ENCODE results near the gene KCNK16.
"Not testable (repeated sequence)": the region's sequence is repeated elsewhere in the genome, so short reads cannot be mapped to it uniquely, and the experiment has no call there.

Gene KCNK16

GRCh38 chr6:39309942-39310531, 12.5 kb downstream of the KCNK16 start:
- peak; percentile 70 for DNase-seq (ENCODE audit: low read depth)

DNA sequence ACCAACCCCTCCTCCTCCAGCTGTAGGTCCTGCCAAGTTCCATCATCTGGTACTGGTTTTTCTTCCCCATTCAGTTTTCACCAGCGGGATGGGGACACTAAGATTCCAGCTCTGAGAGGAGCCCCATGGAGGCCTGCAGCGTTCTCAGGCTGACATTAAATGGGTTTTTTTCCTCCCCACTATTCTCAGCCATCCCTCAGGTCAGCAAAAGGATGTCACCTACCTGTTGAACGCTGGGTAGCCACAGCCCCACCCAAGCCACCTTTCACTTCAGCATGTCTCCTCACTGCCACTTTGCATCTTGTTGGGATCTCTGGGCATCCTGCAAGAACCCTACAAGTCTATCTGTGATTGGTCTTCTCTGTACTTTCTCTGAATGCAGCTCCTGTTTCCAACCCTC, 15.0 kb downstream of the KCNK16 start:
- no peak for DNase-seq (ENCODE audit: low read depth)

- DNase-seq (ENCODE audit: low read depth), result no peak
These were observed 17.6 kb downstream of the KCNK16 start for GRCh38 chr6:39304951-39305350.

DNA sequence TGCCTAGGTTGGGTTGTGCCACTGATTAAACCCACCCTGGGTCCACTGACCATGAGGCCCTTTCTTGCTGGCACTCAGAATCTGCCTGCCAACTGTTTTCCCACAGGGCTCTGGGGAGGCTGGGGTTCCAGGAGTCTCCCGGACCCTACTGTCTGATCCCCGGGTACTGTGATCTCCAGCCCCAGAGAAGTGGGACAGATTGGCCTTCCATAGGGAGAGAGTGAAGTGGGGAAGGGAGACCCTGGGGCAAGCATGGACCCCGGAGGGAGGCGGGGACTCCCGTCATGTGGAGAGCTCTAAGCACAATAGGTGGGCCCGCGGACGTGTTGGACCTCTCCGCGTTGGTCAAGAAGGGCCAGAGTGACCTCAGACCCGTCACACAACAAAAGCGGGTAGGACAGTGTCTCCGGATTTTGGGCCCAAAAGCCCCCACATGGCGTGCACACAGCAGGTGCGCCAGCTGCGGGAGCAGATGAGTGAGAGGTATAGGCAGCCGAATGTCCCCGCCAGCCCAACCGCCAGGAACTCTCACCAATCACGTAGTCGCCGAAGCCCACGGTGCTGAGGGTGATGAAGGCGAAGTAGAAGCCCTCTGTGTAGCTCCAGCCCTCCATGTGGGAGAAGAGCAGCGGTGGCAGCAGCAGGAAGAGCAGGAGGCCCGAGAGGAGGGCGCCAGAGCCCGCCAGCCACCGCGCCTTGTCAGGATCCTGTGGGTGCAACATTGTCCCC, 18.9 kb downstream of the KCNK16 start:
- DNase-seq (ENCODE audit: low read depth), result no peak

- DNase-seq (ENCODE audit: low read depth), result peak; percentile 79
These were observed 19.7 kb downstream of the KCNK16 start for GRCh38 chr6:39302669-39303424.

GRCh38 chr6:39302011-39302410, 20.5 kb downstream of the KCNK16 start:
- DNase-seq (ENCODE audit: low read depth), result no peak

GRCh38 chr6:39301606-39302005, 20.9 kb downstream of the KCNK16 start:
- peak; percentile 44 for DNase-seq (ENCODE audit: low read depth)

DNA sequence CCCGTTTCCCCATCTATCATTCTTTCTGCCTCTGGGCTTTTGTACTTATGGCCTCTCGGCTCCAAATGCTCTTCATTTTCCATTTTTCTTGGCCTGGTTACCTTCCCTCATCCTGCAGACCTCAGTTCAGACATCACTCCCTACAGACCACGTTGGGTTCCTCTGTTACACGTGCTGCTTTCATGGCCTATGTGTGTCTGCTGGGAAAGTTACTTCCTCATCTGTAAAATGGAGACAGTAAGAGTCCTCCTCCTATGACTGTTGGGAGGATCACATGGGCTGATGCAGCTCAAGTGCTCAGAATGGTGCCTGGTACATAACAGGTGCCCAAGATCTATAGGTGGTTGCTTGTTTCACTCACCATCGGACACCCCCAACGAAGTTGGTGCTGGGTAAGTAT, 21.8 kb downstream of the KCNK16 start:
- DNase-seq (ENCODE audit: low read depth), result no peak

- no peak for DNase-seq (ENCODE audit: low read depth)
These were observed 24.4 kb downstream of the KCNK16 start for GRCh38 chr6:39298061-39298460.

DNA sequence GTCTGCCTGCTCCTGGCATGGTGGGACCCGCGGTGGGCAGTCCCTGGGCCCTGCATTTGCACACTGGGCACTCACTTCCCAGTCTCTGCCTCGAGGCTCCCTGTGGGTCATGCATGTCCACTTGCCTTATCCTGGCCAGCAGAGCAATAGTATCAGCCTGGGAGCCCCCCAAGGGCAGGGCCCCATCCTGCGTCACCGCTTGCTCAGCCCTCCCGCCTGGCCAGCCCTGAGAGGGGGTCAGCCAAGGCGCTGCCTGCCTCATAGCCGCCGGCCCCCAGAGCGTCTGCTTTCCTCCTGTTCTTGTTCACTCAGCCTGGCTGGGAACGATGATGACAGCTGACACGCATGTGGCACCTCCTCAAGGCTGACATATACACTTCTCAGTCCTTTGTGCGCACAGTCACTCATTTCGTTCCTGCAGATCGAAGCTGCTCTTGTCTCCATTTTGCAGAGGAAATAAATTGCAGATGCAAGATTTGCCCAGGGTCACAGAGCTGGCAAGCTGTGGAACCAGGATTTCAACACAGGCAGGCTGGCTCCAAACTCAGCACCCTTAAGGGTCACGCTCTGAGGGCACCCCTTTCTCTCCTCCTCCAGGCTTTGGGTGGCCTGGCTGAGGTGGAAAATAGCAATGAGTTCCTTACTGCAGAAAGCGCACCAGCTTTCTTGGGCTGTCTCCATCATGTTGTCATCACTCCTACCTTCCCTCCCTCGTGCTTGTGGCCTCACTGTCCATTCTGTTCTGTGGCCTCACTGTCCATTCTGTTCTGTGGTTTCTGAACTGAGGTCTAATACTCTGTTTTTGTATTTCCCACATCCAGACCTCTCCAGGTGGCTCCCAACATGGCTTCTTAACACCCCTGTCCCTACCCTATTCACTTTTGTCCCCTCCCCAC, 25.5 kb downstream of the KCNK16 start:
- peak; percentile 78 for DNase-seq (ENCODE audit: low read depth)

DNA sequence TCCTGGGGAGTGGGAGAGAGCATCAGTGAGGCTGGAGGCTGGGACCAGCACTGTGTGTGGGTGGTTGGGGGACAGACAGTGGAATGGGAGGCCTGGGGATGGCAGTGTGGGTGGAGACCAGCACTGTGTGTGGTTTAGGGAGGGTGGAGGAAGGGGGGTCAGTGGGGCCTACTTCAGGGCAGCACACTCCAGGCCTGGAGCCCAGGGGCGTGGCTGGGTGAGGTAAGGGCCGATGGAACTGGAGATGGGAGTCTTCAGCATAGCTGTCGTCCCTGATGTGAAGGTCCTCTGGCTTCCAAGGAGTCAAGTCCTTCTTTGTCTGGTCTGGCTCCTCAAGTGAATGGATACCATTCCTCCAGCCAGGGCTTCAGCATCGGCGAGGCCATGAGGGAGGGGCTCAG, 26.9 kb downstream of the KCNK16 start:
- DNase-seq (ENCODE audit: low read depth), result peak; percentile 19

DNA sequence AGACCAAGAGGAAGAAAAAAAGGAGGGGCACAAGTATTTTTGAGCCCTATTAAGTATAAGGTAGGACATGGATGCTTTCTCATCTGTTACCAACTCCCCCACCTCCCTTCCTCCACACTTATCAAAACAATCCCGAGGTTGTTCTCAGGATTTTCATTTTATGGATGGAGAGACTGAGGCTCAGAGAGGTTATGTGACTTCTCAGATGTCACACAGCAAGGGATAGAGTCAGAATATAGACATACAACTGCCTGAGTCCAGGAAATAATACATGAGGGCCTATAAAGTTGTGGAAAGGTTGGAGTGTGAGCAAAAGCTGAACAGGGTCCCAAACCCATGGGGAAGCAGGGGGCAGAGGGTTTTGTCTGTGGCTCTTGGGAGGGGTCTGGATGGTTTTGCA, 27.6 kb downstream of the KCNK16 start:
- DNase-seq (ENCODE audit: low read depth), result no peak

DNA sequence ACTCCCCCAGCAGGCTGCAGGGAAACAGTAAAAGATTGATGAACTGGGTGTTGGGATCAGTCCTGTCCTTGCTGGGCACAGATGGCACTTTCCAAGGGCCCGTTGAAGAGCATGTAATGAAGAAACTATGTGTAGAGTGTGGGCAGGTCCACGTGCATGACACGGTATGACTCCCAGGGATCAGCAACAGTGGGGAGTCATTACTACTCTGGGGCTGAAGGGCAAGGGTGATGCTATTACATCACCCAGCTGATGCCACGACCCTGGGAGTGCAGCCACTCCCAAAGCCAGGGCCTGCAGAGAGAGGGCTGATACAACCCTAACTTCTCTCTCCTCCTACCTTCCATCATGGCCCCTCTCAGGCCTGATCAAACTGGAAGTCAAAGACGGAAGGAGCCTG, 28.4 kb downstream of the KCNK16 start:
- peak; percentile 44 for DNase-seq (ENCODE audit: low read depth)

DNA sequence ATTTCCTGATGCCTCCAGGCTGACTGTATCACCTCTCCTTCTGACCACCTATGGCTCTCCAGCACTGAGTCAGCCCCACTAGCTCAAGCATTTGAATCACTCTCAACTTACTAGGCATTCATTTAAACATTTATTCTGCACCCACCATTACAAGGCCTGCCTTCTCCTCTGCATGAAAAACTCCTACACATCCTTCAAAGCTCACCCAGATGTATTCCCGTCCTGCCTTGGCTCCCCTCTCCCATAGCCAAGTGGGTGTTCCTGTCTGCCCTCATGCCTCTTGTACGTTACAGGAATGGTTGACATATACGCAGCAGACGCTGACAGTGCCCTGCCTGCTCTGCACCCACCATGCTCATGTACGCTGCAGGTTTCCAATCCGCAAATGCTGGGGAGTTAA, 29.9 kb downstream of the KCNK16 start:
- no peak for DNase-seq (ENCODE audit: low read depth)

GRCh38 chr6:39289490-39289889, 33.0 kb downstream of the KCNK16 start:
- DNase-seq (ENCODE audit: low read depth), result peak; percentile 20

GRCh38 chr6:39287601-39288000, 34.9 kb downstream of the KCNK16 start:
- DNase-seq (ENCODE audit: low read depth), result no peak

DNA sequence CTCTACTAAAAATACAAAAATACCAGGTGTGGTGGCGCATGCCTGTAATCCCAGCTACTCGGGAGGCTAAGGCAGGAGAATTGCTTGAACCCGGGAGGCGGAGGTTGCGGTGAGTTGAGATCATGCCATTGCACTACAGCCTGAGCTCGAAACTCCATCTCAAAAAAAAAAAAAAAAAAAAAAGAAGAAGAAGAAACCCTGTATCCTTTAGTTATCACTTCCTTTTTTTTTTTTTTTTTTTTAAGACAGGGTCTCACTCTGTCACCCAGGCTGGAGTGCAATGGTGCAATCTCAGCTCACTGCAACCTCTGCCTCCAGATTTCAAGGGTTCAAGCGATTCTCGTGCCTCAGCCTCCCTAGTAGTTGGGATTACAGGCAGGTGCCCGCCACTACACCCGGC, 35.9 kb downstream of the KCNK16 start:
- not testable (repeated sequence) for DNase-seq (ENCODE audit: low read depth)

DNA sequence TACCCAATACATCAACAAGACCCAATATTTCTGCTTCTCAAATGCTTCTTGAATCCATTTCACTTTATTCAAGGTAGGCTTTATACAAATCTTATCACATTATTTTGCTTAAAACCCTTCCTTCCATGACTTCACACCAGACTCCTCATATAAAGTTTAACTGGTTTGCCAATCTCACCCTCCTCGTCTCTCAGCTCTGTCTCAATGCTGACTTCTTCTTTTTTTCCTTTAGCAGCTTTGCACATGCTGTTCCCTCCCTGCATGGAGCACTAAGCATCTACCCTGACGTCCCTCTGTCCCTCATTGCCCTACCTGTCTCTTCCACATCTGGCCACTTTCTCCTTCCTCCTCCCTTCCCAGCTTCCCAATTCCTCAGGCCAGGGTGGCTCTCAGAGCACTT, 39.7 kb downstream of the KCNK16 start:
- DNase-seq (ENCODE audit: low read depth), result no peak

GRCh38 chr6:39281312-39281980, 41.1 kb downstream of the KCNK16 start:
- no peak for DNase-seq (ENCODE audit: low read depth)

DNA sequence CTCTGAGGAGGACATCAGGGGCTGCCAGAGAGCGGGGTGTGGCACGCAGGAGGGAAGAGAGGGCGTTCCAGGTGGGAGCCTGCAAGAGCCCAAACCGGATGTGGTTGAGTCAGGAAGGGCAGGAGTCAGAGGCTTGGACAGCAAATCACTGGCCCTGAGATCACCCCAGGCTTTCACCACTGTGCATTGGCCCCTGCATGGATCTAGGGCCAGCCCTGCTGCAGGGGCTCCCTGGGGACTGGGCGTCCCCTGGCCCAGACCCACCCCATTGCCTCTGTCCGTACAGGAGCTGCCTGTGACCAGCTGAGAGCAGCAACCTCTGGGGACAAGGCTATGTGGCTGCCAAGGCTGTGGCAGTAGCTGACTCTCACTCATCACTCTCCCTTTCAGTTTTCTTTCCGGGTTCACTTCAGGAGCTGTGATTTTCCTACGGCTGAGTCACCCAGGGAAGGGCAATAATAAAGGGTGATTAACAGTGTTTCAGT, 42.2 kb downstream of the KCNK16 start:
- DNase-seq (ENCODE audit: low read depth), result peak; percentile 63

- no peak for DNase-seq (ENCODE audit: low read depth)
These were observed 43.0 kb downstream of the KCNK16 start for GRCh38 chr6:39279539-39279938.
